Measurements from ENCODE around the gene ACTL8.

ACTL8 gene

GRCh38 chr1:17725084-17725719 lies 29.9 kb upstream of the ACTL8 start:
- Histone ChIP-seq H3K36me3 (ENCODE audit: control insufficient read depth in 1 of 2, insufficient read depth in 2 of 2, low read depth in 1 of 2, low read length in 2 of 2) (no peaks in the 10 kb centered on the region), H4K91ac (ENCODE audit: low read length) (no peak overlapping the region), H2BK15ac (ENCODE audit: low read depth, poor library complexity, severe bottlenecking) (no peak overlapping the region), H2BK12ac (ENCODE audit: low read length in 2 of 2) (no peak overlapping the region), H2BK120ac (ENCODE audit: low read depth, low read length) (no peak overlapping the region), H3K23ac (ENCODE audit: low read length in 2 of 2) (no peak overlapping the region), H3K4me1 (ENCODE audit: control insufficient read depth, insufficient read depth, low read depth, low read length) (peaks cover 3% of the 10 kb centered on the region), H2AFZ (ENCODE audit: low read depth, low read length) (no peak overlapping the region), H3K79me1 (replicated peaks; ENCODE audit: low read length, poor library complexity, severe bottlenecking) (no peaks in the 10 kb centered on the region), H3K4ac (ENCODE audit: low read depth in 1 of 2, low read length in 2 of 2) (no peak overlapping the region), H2BK5ac (ENCODE audit: low read depth, low read length, poor library complexity, severe bottlenecking) (no peak overlapping the region), H3K14ac (ENCODE audit: low read length in 2 of 2) (no peak overlapping the region), H2AK5ac (ENCODE audit: low read length, severe bottlenecking) (no peak overlapping the region), H3K9me3 (ENCODE audit: control insufficient read depth, low read length) (no peaks in the 10 kb centered on the region), H4K8ac (ENCODE audit: low read length) (no peak overlapping the region), H3K4me2 (ENCODE audit: low read length, poor library complexity, severe bottlenecking) (no peak overlapping the region), H3K27me3 (ENCODE audit: control insufficient read depth in 1 of 2, insufficient read depth in 1 of 2, low read length in 2 of 2) (peaks cover 0 to 6% of the 10 kb centered on the region in 2 experiments), H3K18ac (ENCODE audit: low read depth in 1 of 2, low read length in 2 of 2) (no peak overlapping the region), H3K4me3 (ENCODE audit: insufficient read depth in 1 of 2, low read depth in 1 of 2, low read length in 2 of 2) (no peak overlapping the region), H3K9ac (ENCODE audit: low read length) (no peak overlapping the region), H3K27ac (ENCODE audit: low read length, poor library complexity, severe bottlenecking) (no peak overlapping the region)
- 80% methylated on average over 9 of the region's 9 CpGs for WGBS
- no peak for DNase-seq

DNA sequence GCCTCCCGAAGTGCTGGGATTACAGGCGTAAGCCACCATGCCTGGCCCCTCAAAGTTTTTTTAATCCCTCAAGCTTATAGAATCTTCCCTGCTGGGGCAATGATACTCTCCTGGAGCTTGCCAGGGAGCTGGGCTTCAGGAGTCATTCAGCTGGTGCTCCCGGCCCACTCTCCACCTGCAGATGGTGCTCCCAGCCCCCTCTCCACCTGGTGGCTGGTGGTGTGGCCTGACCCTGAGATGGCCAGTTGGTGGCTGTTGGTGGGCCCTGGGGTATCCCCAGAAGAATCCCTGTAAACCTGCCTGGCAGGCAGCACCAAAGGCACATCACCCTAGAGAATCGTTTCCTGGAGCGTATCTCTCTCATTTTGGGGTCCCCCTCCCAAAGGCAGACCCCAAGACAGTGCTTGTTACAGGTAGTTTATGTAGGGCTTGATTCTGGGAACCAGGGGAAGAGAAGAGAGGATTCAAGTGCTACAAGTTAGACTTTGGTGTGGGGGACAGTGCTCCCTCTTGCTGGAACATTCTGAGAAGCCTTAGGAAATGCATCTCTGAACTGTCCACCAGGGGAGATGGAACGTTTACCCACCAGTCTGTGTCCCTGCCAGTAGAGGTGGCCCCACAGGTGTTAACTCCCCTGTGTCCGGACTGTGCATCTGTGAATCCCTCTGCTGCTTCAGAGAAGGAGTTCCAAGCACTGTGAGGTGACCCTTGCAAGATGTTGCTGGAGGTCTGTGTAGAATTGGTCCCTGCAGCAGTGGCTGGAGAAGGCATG lies 29.1 kb upstream of the ACTL8 start:
- H3K4me3 ChIP-seq (ENCODE audit: insufficient read depth in 1 of 2, low read depth in 1 of 2, low read length in 2 of 2) = no peak overlapping the region
- no peak for DNase-seq
- no peak overlapping the region for H4K8ac ChIP-seq (ENCODE audit: low read length)
- no peak overlapping the region for H2BK5ac ChIP-seq (ENCODE audit: low read depth, low read length, poor library complexity, severe bottlenecking)
- H2BK12ac ChIP-seq (ENCODE audit: low read length in 2 of 2) = no peak overlapping the region
- H3K9me3 ChIP-seq (ENCODE audit: control insufficient read depth, low read length) = no peaks in the 10 kb centered on the region
- no peak overlapping the region for H4K91ac ChIP-seq (ENCODE audit: low read length)
- no peak overlapping the region for H3K14ac ChIP-seq (ENCODE audit: low read length in 2 of 2)
- no peak overlapping the region for H3K4me2 ChIP-seq (ENCODE audit: low read length, poor library complexity, severe bottlenecking)
- no peak overlapping the region for H2BK120ac ChIP-seq (ENCODE audit: low read depth, low read length)
- H2AK5ac ChIP-seq (ENCODE audit: low read length, severe bottlenecking) = no peak overlapping the region
- peaks cover 0 to 6% of the 10 kb centered on the region in 2 experiments for H3K27me3 ChIP-seq (ENCODE audit: control insufficient read depth in 1 of 2, insufficient read depth in 1 of 2, low read length in 2 of 2)
- no peak overlapping the region for H2AFZ ChIP-seq (ENCODE audit: low read depth, low read length)
- no peak overlapping the region for H3K4ac ChIP-seq (ENCODE audit: low read depth in 1 of 2, low read length in 2 of 2)
- no peak overlapping the region for H2BK15ac ChIP-seq (ENCODE audit: low read depth, poor library complexity, severe bottlenecking)
- H3K18ac ChIP-seq (ENCODE audit: low read depth in 1 of 2, low read length in 2 of 2) = no peak overlapping the region
- H3K79me1 ChIP-seq (replicated peaks; ENCODE audit: low read length, poor library complexity, severe bottlenecking) = no peaks in the 10 kb centered on the region
- no peak overlapping the region for H3K23ac ChIP-seq (ENCODE audit: low read length in 2 of 2)
- H3K27ac ChIP-seq (ENCODE audit: low read length, poor library complexity, severe bottlenecking) = no peak overlapping the region
- no peak overlapping the region for H3K9ac ChIP-seq (ENCODE audit: low read length)
- no peaks in the 10 kb centered on the region for H3K36me3 ChIP-seq (ENCODE audit: control insufficient read depth in 1 of 2, insufficient read depth in 2 of 2, low read depth in 1 of 2, low read length in 2 of 2)
- WGBS = 68% methylated on average over 6 of the region's 7 CpGs
- H3K4me1 ChIP-seq (ENCODE audit: control insufficient read depth, insufficient read depth, low read depth, low read length) = no peaks in the 10 kb centered on the region

DNA sequence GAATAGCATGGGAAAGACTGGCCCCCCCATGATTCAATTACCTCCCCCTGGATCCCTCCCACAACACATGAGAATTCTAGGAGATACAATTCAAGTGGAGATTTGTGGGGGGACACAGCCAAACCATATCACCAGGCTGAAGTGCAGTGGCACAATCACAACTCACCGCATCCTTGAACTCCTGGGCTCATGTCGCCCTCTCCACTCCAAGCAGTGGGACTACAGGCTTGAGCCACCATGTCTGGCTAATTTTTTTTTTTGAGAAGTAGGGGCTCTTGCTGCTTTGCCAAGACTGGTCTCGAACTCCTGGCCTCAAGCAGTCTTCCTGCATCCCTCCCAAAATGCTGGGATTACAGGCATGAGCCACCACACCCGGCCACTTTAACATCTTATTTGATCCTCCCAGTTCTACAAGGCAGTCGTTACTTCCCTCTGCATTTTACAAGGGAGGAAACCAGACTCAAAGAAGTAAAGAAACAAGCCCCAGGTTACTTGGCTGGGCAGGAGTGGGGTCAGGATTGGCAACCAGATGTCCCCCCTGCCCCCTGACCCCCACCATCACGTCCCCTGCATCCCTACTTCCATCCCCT lies 26.9 kb upstream of the ACTL8 start:
- no peak overlapping the region for H3K27ac ChIP-seq (ENCODE audit: low read length, poor library complexity, severe bottlenecking)
- H3K4ac ChIP-seq (ENCODE audit: low read depth in 1 of 2, low read length in 2 of 2) = no peak overlapping the region
- no peak overlapping the region for H3K23ac ChIP-seq (ENCODE audit: low read length in 2 of 2)
- H3K9ac ChIP-seq (ENCODE audit: low read length) = no peak overlapping the region
- peaks cover 2% of the 10 kb centered on the region for H3K4me1 ChIP-seq (ENCODE audit: control insufficient read depth, insufficient read depth, low read depth, low read length)
- no peaks in the 10 kb centered on the region for H3K9me3 ChIP-seq (ENCODE audit: control insufficient read depth, low read length)
- no peak for DNase-seq
- no peak overlapping the region for H3K18ac ChIP-seq (ENCODE audit: low read depth in 1 of 2, low read length in 2 of 2)
- H3K79me1 ChIP-seq (replicated peaks; ENCODE audit: low read length, poor library complexity, severe bottlenecking) = no peaks in the 10 kb centered on the region
- no peak overlapping the region for H2BK5ac ChIP-seq (ENCODE audit: low read depth, low read length, poor library complexity, severe bottlenecking)
- no peak overlapping the region for H2AK5ac ChIP-seq (ENCODE audit: low read length, severe bottlenecking)
- no peak overlapping the region for H4K91ac ChIP-seq (ENCODE audit: low read length)
- H3K27me3 ChIP-seq (ENCODE audit: control insufficient read depth in 1 of 2, insufficient read depth in 1 of 2, low read length in 2 of 2) = peaks cover 0 to 6% of the 10 kb centered on the region in 2 experiments
- H2BK12ac ChIP-seq (ENCODE audit: low read length in 2 of 2) = no peak overlapping the region
- no peak overlapping the region for H2AFZ ChIP-seq (ENCODE audit: low read depth, low read length)
- no peaks in the 10 kb centered on the region for H3K36me3 ChIP-seq (ENCODE audit: control insufficient read depth in 1 of 2, insufficient read depth in 2 of 2, low read depth in 1 of 2, low read length in 2 of 2)
- no peak overlapping the region for H4K8ac ChIP-seq (ENCODE audit: low read length)
- no peak overlapping the region for H2BK120ac ChIP-seq (ENCODE audit: low read depth, low read length)
- H2BK15ac ChIP-seq (ENCODE audit: low read depth, poor library complexity, severe bottlenecking) = no peak overlapping the region
- 55% methylated on average over 6 of the region's 6 CpGs for WGBS
- H3K4me2 ChIP-seq (ENCODE audit: low read length, poor library complexity, severe bottlenecking) = no peak overlapping the region
- H3K14ac ChIP-seq (ENCODE audit: low read length in 2 of 2) = no peak overlapping the region
- no peak overlapping the region for H3K4me3 ChIP-seq (ENCODE audit: insufficient read depth in 1 of 2, low read depth in 1 of 2, low read length in 2 of 2)

DNA sequence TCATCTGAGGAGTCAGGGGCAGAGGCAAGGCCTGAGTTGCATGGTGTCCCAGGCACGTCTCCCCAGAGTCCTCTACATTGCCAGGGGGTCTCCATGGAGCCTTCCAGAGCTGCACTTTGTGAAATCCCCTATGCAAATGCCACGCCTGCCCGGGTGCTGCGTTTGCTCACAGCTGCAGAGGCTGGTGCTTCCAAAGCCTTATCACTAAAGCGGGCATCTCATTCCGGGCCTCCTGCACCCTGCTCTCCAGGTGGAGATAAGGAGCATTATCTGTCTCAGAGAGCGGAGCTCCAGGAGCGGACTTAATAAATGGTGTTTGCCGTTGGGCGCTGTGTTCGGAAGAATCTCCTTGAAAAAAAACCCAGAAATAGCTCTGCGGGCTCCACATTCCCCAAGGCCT lies 25.9 kb upstream of the ACTL8 start:
- no peak overlapping the region for H2BK5ac ChIP-seq (ENCODE audit: low read depth, low read length, poor library complexity, severe bottlenecking)
- WGBS = 87% methylated on average over 12 of the region's 12 CpGs
- no peak overlapping the region for H4K91ac ChIP-seq (ENCODE audit: low read length)
- DNase-seq = no peak
- no peak overlapping the region for H2BK12ac ChIP-seq (ENCODE audit: low read length in 2 of 2)
- H3K4ac ChIP-seq (ENCODE audit: low read depth in 1 of 2, low read length in 2 of 2) = no peak overlapping the region
- H3K4me3 ChIP-seq (ENCODE audit: insufficient read depth in 1 of 2, low read depth in 1 of 2, low read length in 2 of 2) = no peak overlapping the region
- H2AK5ac ChIP-seq (ENCODE audit: low read length, severe bottlenecking) = no peak overlapping the region
- no peak overlapping the region for H3K18ac ChIP-seq (ENCODE audit: low read depth in 1 of 2, low read length in 2 of 2)
- peaks cover 2% of the 10 kb centered on the region for H3K4me1 ChIP-seq (ENCODE audit: control insufficient read depth, insufficient read depth, low read depth, low read length)
- no peaks in the 10 kb centered on the region for H3K79me1 ChIP-seq (replicated peaks; ENCODE audit: low read length, poor library complexity, severe bottlenecking)
- peaks cover 0 to 6% of the 10 kb centered on the region in 2 experiments for H3K27me3 ChIP-seq (ENCODE audit: control insufficient read depth in 1 of 2, insufficient read depth in 1 of 2, low read length in 2 of 2)
- no peak overlapping the region for H3K14ac ChIP-seq (ENCODE audit: low read length in 2 of 2)
- no peak overlapping the region for H4K8ac ChIP-seq (ENCODE audit: low read length)
- no peak overlapping the region for H2BK15ac ChIP-seq (ENCODE audit: low read depth, poor library complexity, severe bottlenecking)
- H3K27ac ChIP-seq (ENCODE audit: low read length, poor library complexity, severe bottlenecking) = no peak overlapping the region
- no peak overlapping the region for H3K9ac ChIP-seq (ENCODE audit: low read length)
- no peaks in the 10 kb centered on the region for H3K36me3 ChIP-seq (ENCODE audit: control insufficient read depth in 1 of 2, insufficient read depth in 2 of 2, low read depth in 1 of 2, low read length in 2 of 2)
- H3K4me2 ChIP-seq (ENCODE audit: low read length, poor library complexity, severe bottlenecking) = no peak overlapping the region
- no peak overlapping the region for H2AFZ ChIP-seq (ENCODE audit: low read depth, low read length)
- H3K9me3 ChIP-seq (ENCODE audit: control insufficient read depth, low read length) = no peaks in the 10 kb centered on the region
- H3K23ac ChIP-seq (ENCODE audit: low read length in 2 of 2) = no peak overlapping the region
- no peak overlapping the region for H2BK120ac ChIP-seq (ENCODE audit: low read depth, low read length)

Data from mesenchymal stem cell (in vitro differentiated cells and primary cell).